Testis (tissue), 3 donors: ENCODE results near the gene CXorf66. TPM values are rescaled to one million over a fixed set of nuclear protein-coding genes. Genes with fewer than 3 reads are reported as not detected.

Source experiments
- DNase-seq: peaks from one replicate; pipeline ENCODE4 v3.0.0-alpha.2; 2019
- H3K27ac ChIP-seq, 2 donors: fragments of 200-600 bp; sonication (generic); one replicate each; pipeline ENCODE4 v1.5.1; 2019
- H3K27me3 ChIP-seq: fragments of 200-600 bp; sonication (generic); one replicate; pipeline ENCODE4 v1.5.1; 2019
- H3K36me3 ChIP-seq: fragments of 200-600 bp; sonication (generic); one replicate; pipeline ENCODE4 v1.5.1; 2017; ENCODE audit warnings: low read depth; ENCODE audit errors: missing control alignments
- H3K4me1 ChIP-seq: fragments of 200-600 bp; sonication (generic); one replicate; pipeline ENCODE4 v1.5.1; 2019
- H3K4me3 ChIP-seq, 2 donors: fragments of 200-600 bp; sonication (generic); one replicate each; pipeline ENCODE4 v1.5.1; 2017 to 2019
- H3K9me3 ChIP-seq: fragments of 200-600 bp; sonication (generic); one replicate; pipeline ENCODE4 v1.5.1; 2017
- POLR2A ChIP-seq: fragments of 450-650 bp; IDR thresholded peaks from one replicate; pipeline ENCODE4 v1.6.1; 2017; ENCODE audit warnings: antibody characterized with exemption, mild to moderate bottlenecking, moderate library complexity
- WGBS, 2 donors: methylation state at CpG; one replicate each; pipeline ENCODE4 v1.1.5; 2018; 5-methylcytosine and 5-hydroxymethylcytosine counted together
- intact Hi-C: fragments of 100-400 bp; cut with DNase I; formaldehyde crosslinking; loops from one replicate; pipeline ENCODE4 v1.15.1; 2023; ENCODE audit warnings: low total_unique reads
- polyA plus RNA-seq: library from polyadenylated mRNA; stranded (reverse); fragments of 350-450 nt; fragmentation: Illumina TruSeq; extraction: RNeasy Lipid Tissue Mini Kit (QIAGEN cat#74804); gene quantifications from one replicate; pipeline ENCODE4 v1.2.3, GENCODE V29; 2014; ENCODE audit warnings: low read depth, low replicate concordance; ENCODE audit not compliant: insufficient read depth
- total RNA-seq, 2 donors: library from RNA; depleted of rRNA; stranded (reverse); fragments of >200 nt; gene quantifications; one replicate each; pipeline ENCODE4 v1.2.3, GENCODE V29; 2016
- TF ChIP-seq, protein P1 (sequence below), 3 experiments: fragments of 450-650 bp in 2 of 3; fragments of 200-600 bp in 1 of 3; sonication (generic) in 1 of 3; IDR thresholded peaks; one replicate each; pipeline ENCODE4 v1.5.1; 2016 to 2019; ENCODE audit warnings: antibody characterized with exemption in 3 of 3, mild to moderate bottlenecking in 2 of 3, moderate library complexity in 1 of 3

Gene CXorf66
- total and polyA plus RNA-seq, 3 donors from 2014 or later, result 3.6 to 18.0 (median 5.7) TPM

DNA sequence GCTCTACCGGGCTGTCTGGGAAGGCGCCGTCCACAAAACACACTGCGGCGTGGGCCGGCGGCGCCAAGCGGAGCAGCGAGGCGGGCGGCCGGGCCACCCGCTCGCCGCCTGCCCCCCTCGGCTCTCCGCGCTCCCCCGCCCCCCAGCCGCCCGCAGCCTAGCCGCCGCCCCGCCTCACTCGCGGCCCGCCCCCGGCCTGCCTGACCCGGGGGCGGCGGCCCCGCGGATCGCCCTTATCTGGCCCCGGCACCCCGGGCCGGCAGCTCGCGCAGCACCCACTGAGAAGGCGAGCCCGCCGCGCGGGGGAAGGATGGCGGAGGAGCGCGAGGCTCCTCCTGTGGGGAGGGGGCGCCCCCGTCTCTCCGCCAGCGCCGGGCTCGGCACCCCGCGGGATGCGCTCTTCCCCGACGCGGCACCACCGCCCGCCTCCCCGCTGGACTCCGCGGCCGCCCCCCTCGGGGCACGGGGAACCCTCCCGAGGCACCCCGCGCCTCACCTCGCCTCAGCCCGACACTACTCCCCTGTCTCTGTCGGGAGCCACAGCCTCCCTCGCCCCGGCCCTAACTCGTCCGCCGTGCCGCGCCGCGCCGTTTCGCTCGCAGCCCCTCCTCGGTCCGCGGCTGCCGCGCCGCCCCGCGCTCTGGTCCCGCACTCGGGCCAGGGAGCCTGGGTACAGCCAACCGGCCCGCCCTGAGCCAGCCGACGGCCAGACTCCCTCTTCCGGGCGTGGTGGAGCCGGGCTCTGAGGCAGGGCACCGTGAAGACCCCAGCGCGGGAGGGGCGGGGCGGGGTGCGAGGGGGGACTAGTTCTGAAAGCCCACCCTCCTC is 33.0 kb downstream of the CXorf66 start:
- Histone ChIP-seq H3K9me3 (no peaks in the 10 kb centered on the region), H3K27me3 (no peaks in the 10 kb centered on the region), H3K4me1 (no peaks in the 10 kb centered on the region), H3K4me3 (peak overlapping the region; percentile 72 to 81), H3K36me3 (no peaks in the 10 kb centered on the region), H3K27ac (peak overlapping the region; percentile 93 to 96)
- intact Hi-C loops, result no loop called here
- peak; percentile 39 for DNase-seq
- 0% methylated on average over 7 of the region's 109 CpGs; no CpG with 5 or more reads in 1 of the 2 donors for WGBS, 2 donors
- no peak for TF ChIP-seq POLR2A
- TF ChIP-seq, protein P1, sequence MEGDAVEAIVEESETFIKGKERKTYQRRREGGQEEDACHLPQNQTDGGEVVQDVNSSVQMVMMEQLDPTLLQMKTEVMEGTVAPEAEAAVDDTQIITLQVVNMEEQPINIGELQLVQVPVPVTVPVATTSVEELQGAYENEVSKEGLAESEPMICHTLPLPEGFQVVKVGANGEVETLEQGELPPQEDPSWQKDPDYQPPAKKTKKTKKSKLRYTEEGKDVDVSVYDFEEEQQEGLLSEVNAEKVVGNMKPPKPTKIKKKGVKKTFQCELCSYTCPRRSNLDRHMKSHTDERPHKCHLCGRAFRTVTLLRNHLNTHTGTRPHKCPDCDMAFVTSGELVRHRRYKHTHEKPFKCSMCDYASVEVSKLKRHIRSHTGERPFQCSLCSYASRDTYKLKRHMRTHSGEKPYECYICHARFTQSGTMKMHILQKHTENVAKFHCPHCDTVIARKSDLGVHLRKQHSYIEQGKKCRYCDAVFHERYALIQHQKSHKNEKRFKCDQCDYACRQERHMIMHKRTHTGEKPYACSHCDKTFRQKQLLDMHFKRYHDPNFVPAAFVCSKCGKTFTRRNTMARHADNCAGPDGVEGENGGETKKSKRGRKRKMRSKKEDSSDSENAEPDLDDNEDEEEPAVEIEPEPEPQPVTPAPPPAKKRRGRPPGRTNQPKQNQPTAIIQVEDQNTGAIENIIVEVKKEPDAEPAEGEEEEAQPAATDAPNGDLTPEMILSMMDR (IDR thresholded peaks at IDR 0.05), result no peak

GRCh38 chrX:139931646-139932072 is 33.7 kb downstream of the CXorf66 start:
- H3K4me1 ChIP-seq, result no peaks in the 10 kb centered on the region
- no peak for DNase-seq
- no peaks in the 10 kb centered on the region for H3K36me3 ChIP-seq
- peak overlapping the region; percentile 63 to 96 for H3K27ac ChIP-seq
- peak overlapping the region; percentile 72 to 81 for H3K4me3 ChIP-seq
- TF ChIP-seq POLR2A, result no peak
- TF ChIP-seq, protein P1 (IDR thresholded peaks at IDR 0.05), result no peak
- H3K9me3 ChIP-seq, result no peaks in the 10 kb centered on the region
- WGBS, 2 donors, result 2% methylated on average over 13 of the region's 33 CpGs; no CpG with 5 or more reads in 1 of the 2 donors
- intact Hi-C loops, result no loop called here
- H3K27me3 ChIP-seq, result no peaks in the 10 kb centered on the region

GRCh38 chrX:139930916-139931645 is 34.2 kb downstream of the CXorf66 start:
- TF ChIP-seq, protein P1 (IDR thresholded peaks at IDR 0.05), result no peak
- TF ChIP-seq POLR2A, result no peak
- peak; percentile 25 for DNase-seq
- H3K36me3 ChIP-seq, result no peaks in the 10 kb centered on the region
- peak overlapping the region; percentile 72 to 81 for H3K4me3 ChIP-seq
- H3K27me3 ChIP-seq, result no peaks in the 10 kb centered on the region
- whole genome bisulfite sequencing, 2 donors, result 3 to 7% methylated on average over 9 to 25 of the region's 27 CpGs
- no peaks in the 10 kb centered on the region for H3K9me3 ChIP-seq
- intact Hi-C loops, result no loop called here
- H3K27ac ChIP-seq, result peak overlapping the region; percentile 63 to 96
- H3K4me1 ChIP-seq, result no peaks in the 10 kb centered on the region

DNA sequence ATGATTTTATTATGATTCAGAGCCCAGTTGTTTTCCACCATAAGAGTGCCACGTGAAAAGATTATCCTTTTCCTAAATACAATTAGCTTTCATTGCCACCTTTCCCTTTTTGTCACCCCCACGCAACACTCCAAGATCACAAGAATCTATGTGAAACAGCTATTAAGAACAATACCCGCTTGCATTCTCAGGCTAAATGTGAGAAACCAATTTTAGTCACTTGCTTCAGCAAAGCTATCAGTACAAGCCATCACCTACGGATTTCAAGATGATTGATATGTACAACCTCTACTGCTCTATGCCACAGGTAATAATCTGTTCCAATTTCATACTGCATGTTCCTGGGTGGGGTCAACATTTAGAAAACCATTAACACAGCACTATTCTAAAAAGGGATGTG is 34.9 kb downstream of the CXorf66 start:
- no peaks in the 10 kb centered on the region for H3K27me3 ChIP-seq
- TF ChIP-seq POLR2A, result no peak
- TF ChIP-seq, protein P1 (IDR thresholded peaks at IDR 0.05), result no peak
- no peaks in the 10 kb centered on the region for H3K4me1 ChIP-seq
- H3K36me3 ChIP-seq, result no peaks in the 10 kb centered on the region
- 50 to 69% methylated on average over 4 of the region's 4 CpGs for WGBS, 2 donors
- no peaks in the 10 kb centered on the region for H3K9me3 ChIP-seq
- intact Hi-C loops, result no loop called here
- H3K4me3 ChIP-seq, result no peak overlapping the region
- no peak overlapping the region for H3K27ac ChIP-seq
- DNase-seq, result no peak
